Natural killer cell (primary cell): ENCODE measurements around the gene PYCR2. TPM values are rescaled to one million over a fixed set of nuclear protein-coding genes. Genes with fewer than 3 reads are reported as not detected.

Experiments
- ATAC-seq, 3 donors: fragments of 150-1000 bp in 2 of 3; fragments of 200-7000 bp in 1 of 3; cut with Tn5 transposase; 1 replicate in 1 of 3; 2 replicates in 2 of 3; pipeline ENCODE4 v1.10.0; 2021; ENCODE audit warnings: mild to moderate bottlenecking in 2 of 3, moderate library complexity in 2 of 3
- DNase-seq, 2 donors: peaks; one replicate each; pipeline versions ENCODE4 v3.0.0 to v3.0.0-alpha.2; 2013 to 2021; ENCODE audit warnings: mixed read lengths in 1 of 2
- H3K27ac ChIP-seq: one replicate; pipeline ENCODE4 v1.5.1; 2013; ENCODE audit warnings: mild to moderate bottlenecking, low read length
- H3K27me3 ChIP-seq: one replicate; pipeline ENCODE4 v1.6.1; 2013; ENCODE audit warnings: low read length; ENCODE audit not compliant: control insufficient read depth, insufficient read depth
- H3K36me3 ChIP-seq: one replicate; pipeline ENCODE4 v1.6.1; 2013; ENCODE audit warnings: low read length; ENCODE audit not compliant: control insufficient read depth, insufficient read depth
- H3K4me1 ChIP-seq: one replicate; pipeline ENCODE4 v1.6.1; 2013; ENCODE audit warnings: low read length; ENCODE audit not compliant: control insufficient read depth, insufficient read depth
- H3K4me3 ChIP-seq: one replicate; pipeline ENCODE4 v1.5.1; 2013; ENCODE audit warnings: low read length
- H3K9me3 ChIP-seq: one replicate; pipeline ENCODE4 v1.6.1; 2013; ENCODE audit warnings: low read length; ENCODE audit not compliant: control insufficient read depth, insufficient read depth
- H3K27ac Mint-ChIP-seq, 2 donors: one replicate each; pipeline ENCODE4 v1.8.0; 2022; ENCODE audit warnings: mild to moderate bottlenecking in 2 of 2, mixed read lengths in 2 of 2, moderate library complexity in 1 of 2
- H3K27me3 Mint-ChIP-seq, 2 donors: one replicate each; pipeline ENCODE4 v1.8.0; 2022; ENCODE audit warnings: low read depth in 2 of 2, mixed read lengths in 2 of 2
- H3K36me3 Mint-ChIP-seq: one replicate; pipeline ENCODE4 v1.8.0; 2022; ENCODE audit warnings: mixed read lengths
- H3K4me1 Mint-ChIP-seq, 2 donors: one replicate each; pipeline ENCODE4 v1.8.0; 2022; ENCODE audit warnings: mixed read lengths in 2 of 2
- H3K4me3 Mint-ChIP-seq: one replicate; pipeline ENCODE4 v1.8.0; 2022; ENCODE audit warnings: mild to moderate bottlenecking, moderate library complexity, mixed read lengths
- H3K9me3 Mint-ChIP-seq, 2 donors: one replicate each; pipeline ENCODE4 v1.8.0; 2022; ENCODE audit warnings: mixed read lengths in 2 of 2
- WGBS: methylation state at CpG from one replicate; pipeline ENCODE4 v1.1.7; 2013; ENCODE audit warnings: missing lambda C conversion rate; ENCODE audit not compliant: insufficient coverage; 5-methylcytosine and 5-hydroxymethylcytosine counted together
- intact Hi-C: fragments of 100-400 bp; cut with micrococcal nuclease; formaldehyde crosslinking; loops from one replicate; pipeline ENCODE4 v1.14.2; 2022
- total RNA-seq, 4 donors: library from RNA; stranded (reverse); fragments of 120-200 nt in 1 of 4; gene quantifications; one replicate each; pipeline versions ENCODE4 v1.2.3 to v1.2.4, GENCODE V29; 2013 to 2022
- TF ChIP-seq, protein P1 (sequence below): fragments of 200-600 bp; IDR thresholded peaks from one replicate; pipeline ENCODE4 v1.8.0; 2022; ENCODE audit warnings: antibody characterized with exemption

PYCR2 gene
- total RNA-seq, 3 donors from 2014 or later (not counting 1 experiment from before 2014, with no cell fraction given): 57.7 to 74.5 (median 62.6) TPM

DNA sequence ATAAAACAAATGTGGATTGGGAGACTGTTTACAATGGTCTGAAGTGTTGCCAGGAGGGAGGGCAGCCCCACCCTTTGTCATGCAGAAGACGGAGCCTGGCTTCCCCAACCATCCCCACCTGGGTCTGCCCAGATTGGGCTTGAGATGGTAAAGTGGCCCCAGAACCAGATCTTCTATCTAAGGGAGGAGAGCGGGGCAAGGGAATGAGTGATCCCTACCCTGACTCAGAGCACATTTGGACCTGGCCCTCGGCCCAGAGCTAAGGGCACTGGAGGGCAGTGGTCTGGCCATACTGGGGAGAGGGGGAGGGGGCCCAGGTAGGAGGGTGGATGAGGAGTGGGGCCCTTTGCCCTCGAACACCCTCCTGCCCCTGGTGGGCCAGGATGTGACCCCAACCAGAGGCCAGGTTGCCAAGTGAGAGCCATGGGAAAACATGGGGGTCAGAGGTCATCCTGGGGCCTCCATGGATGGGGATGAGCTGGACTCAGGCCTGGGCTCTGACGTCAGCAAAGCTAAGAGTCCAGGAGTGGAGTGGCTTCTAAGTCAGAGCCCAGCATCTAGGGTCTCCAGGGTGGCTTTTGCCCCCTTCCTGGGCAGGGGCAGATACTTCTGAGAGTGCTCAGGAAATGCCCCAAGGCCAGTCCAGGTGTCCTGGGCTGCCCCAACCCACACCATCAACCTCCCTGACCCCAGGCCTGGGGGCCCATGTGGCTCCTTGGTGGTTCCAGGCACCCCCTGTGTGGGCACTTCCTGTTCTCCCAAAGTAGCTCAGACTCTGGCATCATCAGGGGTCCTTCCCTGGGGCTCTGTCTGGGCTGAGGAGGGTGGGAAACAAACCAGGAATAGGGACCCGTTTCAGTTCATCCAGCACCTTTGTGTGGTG lies 33.5 kb downstream of the PYCR2 start:
- Mint-ChIP-seq H3K27ac (no peak overlapping the region), H3K4me3 (no peak overlapping the region), H3K9me3 (no peaks in the 10 kb centered on the region), H3K4me1 (no peaks in the 10 kb centered on the region), H3K27me3 (peaks cover 5 to 10% of the 10 kb centered on the region in 2 donors), H3K36me3 (no peaks in the 10 kb centered on the region)
- no peak for DNase-seq
- ATAC-seq: no peak
- H3K4me3 ChIP-seq: no peak overlapping the region
- WGBS: 92% methylated on average over 6 of the region's 6 CpGs
- no peak overlapping the region for H3K27ac ChIP-seq
- H3K36me3 ChIP-seq: no peaks in the 10 kb centered on the region
- intact Hi-C loops: no loop called here
- TF ChIP-seq, protein P1, sequence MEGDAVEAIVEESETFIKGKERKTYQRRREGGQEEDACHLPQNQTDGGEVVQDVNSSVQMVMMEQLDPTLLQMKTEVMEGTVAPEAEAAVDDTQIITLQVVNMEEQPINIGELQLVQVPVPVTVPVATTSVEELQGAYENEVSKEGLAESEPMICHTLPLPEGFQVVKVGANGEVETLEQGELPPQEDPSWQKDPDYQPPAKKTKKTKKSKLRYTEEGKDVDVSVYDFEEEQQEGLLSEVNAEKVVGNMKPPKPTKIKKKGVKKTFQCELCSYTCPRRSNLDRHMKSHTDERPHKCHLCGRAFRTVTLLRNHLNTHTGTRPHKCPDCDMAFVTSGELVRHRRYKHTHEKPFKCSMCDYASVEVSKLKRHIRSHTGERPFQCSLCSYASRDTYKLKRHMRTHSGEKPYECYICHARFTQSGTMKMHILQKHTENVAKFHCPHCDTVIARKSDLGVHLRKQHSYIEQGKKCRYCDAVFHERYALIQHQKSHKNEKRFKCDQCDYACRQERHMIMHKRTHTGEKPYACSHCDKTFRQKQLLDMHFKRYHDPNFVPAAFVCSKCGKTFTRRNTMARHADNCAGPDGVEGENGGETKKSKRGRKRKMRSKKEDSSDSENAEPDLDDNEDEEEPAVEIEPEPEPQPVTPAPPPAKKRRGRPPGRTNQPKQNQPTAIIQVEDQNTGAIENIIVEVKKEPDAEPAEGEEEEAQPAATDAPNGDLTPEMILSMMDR: no peak
- no peaks in the 10 kb centered on the region for H3K9me3 ChIP-seq
- H3K27me3 ChIP-seq: no peaks in the 10 kb centered on the region
- H3K4me1 ChIP-seq: peaks cover under 1% of the 10 kb centered on the region

DNA sequence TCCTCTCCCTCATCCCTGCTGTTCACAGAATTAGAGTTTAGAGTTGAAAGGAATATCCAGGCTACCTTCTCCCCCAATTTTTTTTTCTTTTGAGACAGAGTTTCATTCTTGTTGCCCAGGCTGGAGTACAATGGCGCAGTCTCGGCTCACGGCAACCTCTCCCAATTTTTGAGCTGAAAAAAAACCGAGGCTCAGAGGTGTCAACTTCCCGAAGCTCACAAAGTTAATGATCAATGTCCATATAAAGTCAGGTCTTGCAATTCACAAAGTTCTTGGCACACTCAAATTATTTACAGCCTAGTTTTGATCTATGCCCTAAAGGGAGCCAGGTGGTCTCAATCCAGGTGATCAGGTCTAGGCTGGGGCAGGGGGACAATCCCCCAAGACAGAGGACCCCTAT lies 34.3 kb downstream of the PYCR2 start:
- Histone ChIP-seq H3K9me3 (no peaks in the 10 kb centered on the region), H3K27me3 (no peaks in the 10 kb centered on the region), H3K27ac (no peak overlapping the region), H3K36me3 (no peaks in the 10 kb centered on the region), H3K4me3 (no peak overlapping the region), H3K4me1 (no peaks in the 10 kb centered on the region)
- Mint-ChIP-seq H3K27me3 (peaks cover 5 to 10% of the 10 kb centered on the region in 2 donors), H3K27ac (no peak overlapping the region), H3K4me1 (no peaks in the 10 kb centered on the region), H3K36me3 (no peaks in the 10 kb centered on the region), H3K9me3 (no peaks in the 10 kb centered on the region), H3K4me3 (no peak overlapping the region)
- no peak for ATAC-seq
- TF ChIP-seq, protein P1: no peak
- intact Hi-C loops: no loop called here
- no peak for DNase-seq
- WGBS: 93% methylated on average over 5 of the region's 5 CpGs

DNA sequence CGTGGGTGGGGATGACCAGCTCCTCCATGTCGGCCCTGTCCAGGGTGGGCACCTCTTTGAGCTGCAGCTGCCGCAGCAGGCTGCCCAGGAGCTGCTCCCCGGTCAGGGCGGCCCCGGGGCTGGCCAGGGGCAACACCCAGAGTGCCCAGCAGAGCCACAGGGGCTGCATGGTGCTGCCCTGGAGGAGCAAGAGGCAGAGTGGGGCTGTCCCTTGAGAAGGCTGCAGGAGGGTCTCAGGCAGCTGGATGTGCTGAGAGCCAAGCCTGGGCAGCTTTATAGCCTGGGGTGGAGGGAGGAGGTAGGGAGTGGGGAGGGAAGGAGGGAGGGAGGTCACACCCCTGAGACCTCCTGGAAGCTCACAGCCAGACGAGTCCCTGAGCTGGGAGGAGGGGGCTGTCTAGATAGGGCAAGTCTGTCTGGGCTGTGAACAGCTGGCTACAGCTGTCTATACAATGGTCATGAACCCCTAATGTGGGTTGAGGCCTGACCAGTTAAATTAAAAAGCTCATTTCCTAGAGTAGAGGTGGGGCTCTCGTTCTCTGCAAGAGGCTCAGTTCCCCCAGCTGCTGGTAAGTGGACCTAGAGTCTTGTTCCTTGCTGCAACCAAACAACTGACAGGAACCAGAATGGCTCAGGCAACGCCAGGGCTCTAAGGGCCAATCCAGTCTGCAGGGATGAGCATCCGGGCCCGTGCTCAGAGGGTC lies 35.0 kb downstream of the PYCR2 start, which contains the start of gene LEFTY1:
LEFTY1 (minus strand) TSS at position 249 of the 704 bp plus-strand sequence; CDS start at position 169, 80 bp downstream.
- no peaks in the 10 kb centered on the region for H3K4me1 ChIP-seq
- H3K9me3 Mint-ChIP-seq: no peaks in the 10 kb centered on the region
- no peaks in the 10 kb centered on the region for H3K36me3 ChIP-seq
- ATAC-seq (peak in 1 of 3 donors; percentile 14), DNase-seq (no peak)
- no peak within 1 kb of the TSS for H3K4me3 ChIP-seq
- H3K4me1 Mint-ChIP-seq: peaks cover 0 to 1% of the 10 kb centered on the region in 2 donors
- TF ChIP-seq, protein P1: no peak
- peaks cover 5 to 10% of the 10 kb centered on the region in 2 donors for H3K27me3 Mint-ChIP-seq
- H3K27ac Mint-ChIP-seq: no peak within 1 kb of the TSS
- no peaks in the 10 kb centered on the region for H3K27me3 ChIP-seq
- no peaks in the 10 kb centered on the region for H3K36me3 Mint-ChIP-seq
- intact Hi-C loops: no loop called here
- H3K27ac ChIP-seq: no peak within 1 kb of the TSS
- H3K4me3 Mint-ChIP-seq: no peak within 1 kb of the TSS
- WGBS: 92% methylated on average over 11 of the region's 11 CpGs
- H3K9me3 ChIP-seq: no peaks in the 10 kb centered on the region
